Naive thymus-derived CD8-positive, alpha-beta T cell (primary cell): Measurements from ENCODE around the gene WFS1. TPM values are rescaled to one million over a fixed set of nuclear protein-coding genes. Genes with fewer than 3 reads are reported as not detected.

Experiments
- ATAC-seq, 2 donors: fragments of 150-1000 bp; cut with Tn5 transposase in 1 of 2; sonication (Bioruptor Pico), chemical (Tn5 transposase) in 1 of 2; 1 replicate in 1 of 2; 2 replicates in 1 of 2; pipeline ENCODE4 v1.10.0; 2021; ENCODE audit warnings: mild to moderate bottlenecking in 2 of 2, moderate library complexity in 2 of 2
- POLR2A ChIA-PET: fragments of 350-600 bp; sonication (Branson Sonifier 250); formaldehyde crosslinking; loops from one replicate; lab custom pipeline; 2021; ENCODE audit warnings: antibody characterized with exemption; lab: Charles Lee
- DNase-seq, 10 donors: peaks; one replicate each; pipeline versions ENCODE4 v3.0.0 to v3.0.0-alpha.2; 2020 to 2022
- H3K27ac Mint-ChIP-seq, 10 donors: one replicate each; pipeline ENCODE4 v1.8.0; 2020 to 2022; ENCODE audit warnings: mild to moderate bottlenecking in 10 of 10, mixed read lengths in 10 of 10, moderate library complexity in 4 of 10, inconsistent platforms in 1 of 10
- H3K27me3 Mint-ChIP-seq, 5 donors: one replicate each; pipeline ENCODE4 v1.8.0; 2021 to 2022; ENCODE audit warnings: mixed read lengths in 5 of 5
- H3K36me3 Mint-ChIP-seq, 3 donors: one replicate each; pipeline ENCODE4 v1.8.0; 2020 to 2022; ENCODE audit warnings: mixed read lengths in 3 of 3, mild to moderate bottlenecking in 2 of 3, inconsistent platforms in 1 of 3
- H3K4me1 Mint-ChIP-seq, 4 donors: one replicate each; pipeline ENCODE4 v1.8.0; 2021 to 2022; ENCODE audit warnings: mixed read lengths in 4 of 4
- H3K4me3 Mint-ChIP-seq, 10 donors: one replicate each; pipeline ENCODE4 v1.8.0; 2020 to 2022; ENCODE audit warnings: mild to moderate bottlenecking in 10 of 10, mixed read lengths in 10 of 10, moderate library complexity in 6 of 10, inconsistent platforms in 1 of 10
- H3K9me3 Mint-ChIP-seq, 9 donors: one replicate each; pipeline ENCODE4 v1.8.0; 2020 to 2022; ENCODE audit warnings: mixed read lengths in 9 of 9, mild to moderate bottlenecking in 3 of 9, inconsistent platforms in 1 of 9, moderate library complexity in 1 of 9
- polyA plus RNA-seq, 3 donors: library from polyadenylated mRNA; unstranded; fragments of 300-500 nt; fragmentation: Illumina TruSeq; gene quantifications; one replicate each; pipeline ENCODE4 v1.2.3, GENCODE V29; 2021
- total RNA-seq, 8 experiments: library from RNA in 2 of 8; stranded (reverse) in 2 of 8; gene quantifications; one replicate each; pipeline ENCODE4 v1.2.3 and lab custom pipeline; 2021 to 2026

WFS1 gene
- total and polyA plus RNA-seq, 5 experiments from 2014 or later, result 2.9 to 5.9 (median 4.8) TPM

GRCh38 chr4:6346373-6347110, 76.9 kb downstream of the WFS1 start:
- H3K9me3 Mint-ChIP-seq, result peaks cover 0 to 2% (median 0%) of the 10 kb centered on the region in 9 donors
- H3K4me3 Mint-ChIP-seq, result no peak overlapping the region
- DNase-seq, result no peak
- POLR2A ChIA-PET, result interaction anchor here (0.6 kb wide), 1 partner anchor 1249 kb away, joined by 3 read pairs; no protein-coding TSS in a partner anchor
- H3K4me1 Mint-ChIP-seq, result no peaks in the 10 kb centered on the region
- H3K36me3 Mint-ChIP-seq, result no peaks in the 10 kb centered on the region
- no peak for ATAC-seq
- no peak overlapping the region for H3K27ac Mint-ChIP-seq
- peaks cover 0 to 24% (median 21%) of the 10 kb centered on the region in 5 donors for H3K27me3 Mint-ChIP-seq

GRCh38 chr4:6347511-6348045, 77.9 kb downstream of the WFS1 start:
- Mint-ChIP-seq H3K4me3 (no peak overlapping the region), H3K27me3 (peaks cover 3 to 32% (median 25%) of the 10 kb centered on the region in 5 donors), H3K9me3 (peaks cover 0 to 2% (median 0%) of the 10 kb centered on the region in 9 donors), H3K4me1 (no peaks in the 10 kb centered on the region), H3K27ac (no peak overlapping the region), H3K36me3 (no peaks in the 10 kb centered on the region)
- POLR2A ChIA-PET, result interaction anchor here (0.6 kb wide), 1 partner anchor 1248 kb away, joined by 3 read pairs; no protein-coding TSS in a partner anchor
- no peak for DNase-seq
- ATAC-seq, result no peak

- no peak for DNase-seq
- peaks cover 0 to 2% (median 0%) of the 10 kb centered on the region in 9 donors for H3K9me3 Mint-ChIP-seq
- no peaks in the 10 kb centered on the region for H3K36me3 Mint-ChIP-seq
- peaks cover 5 to 36% (median 26%) of the 10 kb centered on the region in 5 donors for H3K27me3 Mint-ChIP-seq
- POLR2A ChIA-PET, result no interaction called here
- H3K27ac Mint-ChIP-seq, result peak overlapping the region in 1 of 10 donors; percentile 13
- H3K4me3 Mint-ChIP-seq, result no peak overlapping the region
- H3K4me1 Mint-ChIP-seq, result no peaks in the 10 kb centered on the region
- ATAC-seq, result no peak
Observed at GRCh38 chr4:6348408-6348807, 78.8 kb downstream of the WFS1 start.

- Mint-ChIP-seq H3K4me3 (no peak overlapping the region), H3K27me3 (peaks cover 12 to 51% (median 35%) of the 10 kb centered on the region in 5 donors), H3K9me3 (peaks cover 0 to 2% (median 0%) of the 10 kb centered on the region in 9 donors), H3K27ac (peak overlapping the region in 1 of 10 donors; percentile 36), H3K4me1 (no peaks in the 10 kb centered on the region), H3K36me3 (no peaks in the 10 kb centered on the region)
- POLR2A ChIA-PET, result no interaction called here
- ATAC-seq, result no peak
- DNase-seq, result no peak
Observed at GRCh38 chr4:6349896-6350603, 80.4 kb downstream of the WFS1 start.

- no peaks in the 10 kb centered on the region for H3K36me3 Mint-ChIP-seq
- peaks cover 12 to 51% (median 36%) of the 10 kb centered on the region in 5 donors for H3K27me3 Mint-ChIP-seq
- peaks cover 0 to 2% (median 0%) of the 10 kb centered on the region in 9 donors for H3K9me3 Mint-ChIP-seq
- no peak overlapping the region for H3K27ac Mint-ChIP-seq
- no peak overlapping the region for H3K4me3 Mint-ChIP-seq
- no peaks in the 10 kb centered on the region for H3K4me1 Mint-ChIP-seq
- no peak for DNase-seq
- POLR2A ChIA-PET, result no interaction called here
- ATAC-seq, result no peak
Observed at GRCh38 chr4:6350646-6351045, 81.0 kb downstream of the WFS1 start.

GRCh38 chr4:6351246-6352000, 81.8 kb downstream of the WFS1 start:
- H3K9me3 Mint-ChIP-seq, result no peaks in the 10 kb centered on the region
- ATAC-seq (no peak), DNase-seq (no peak)
- no peak overlapping the region for H3K27ac Mint-ChIP-seq
- POLR2A ChIA-PET, result no interaction called here
- H3K4me3 Mint-ChIP-seq, result no peak overlapping the region
- peaks cover 12 to 51% (median 31%) of the 10 kb centered on the region in 5 donors for H3K27me3 Mint-ChIP-seq
- no peaks in the 10 kb centered on the region for H3K36me3 Mint-ChIP-seq
- H3K4me1 Mint-ChIP-seq, result no peaks in the 10 kb centered on the region

GRCh38 chr4:6352031-6352692, 82.5 kb downstream of the WFS1 start:
- ATAC-seq (no peak), DNase-seq (no peak)
- POLR2A ChIA-PET, result no interaction called here
- Mint-ChIP-seq H3K36me3 (no peaks in the 10 kb centered on the region), H3K4me3 (no peak overlapping the region), H3K9me3 (no peaks in the 10 kb centered on the region), H3K4me1 (no peaks in the 10 kb centered on the region), H3K27me3 (peaks cover 12 to 51% (median 31%) of the 10 kb centered on the region in 5 donors), H3K27ac (no peak overlapping the region)

Other genes starting within 250 kb of the WFS1 start
- under 1 TPM in 1 of 2 experiments, not detected in 1; 0.38 TPM for gene JAKMIP1, start 69.3 kb upstream of the WFS1 start, total RNA-seq
- 1 to 10 TPM in 1 of 3 donors, under 1 TPM in 2; 0.15 to 9.6 (median 0.68) TPM for gene JAKMIP1, start 69.3 kb upstream of the WFS1 start, polyA plus RNA-seq
- not detected for gene PPP2R2C, start 202.8 kb downstream of the WFS1 start, total RNA-seq
- gene PPP2R2C, start 202.8 kb downstream of the WFS1 start, polyA plus RNA-seq, result not detected